Thyroid gland (tissue), 4 donors: ENCODE results near the gene MRTFB.

Experiments used
- CTCF ChIP-seq, 6 experiments: fragments of 200-600 bp in 3 of 6; fragments of 450-650 bp in 3 of 6; sonication (generic) in 3 of 6; IDR thresholded peaks; one replicate each; pipeline ENCODE4 v1.5.1; 2016 to 2019; ENCODE audit warnings: antibody characterized with exemption in 6 of 6, mild to moderate bottlenecking in 2 of 6, inconsistent platforms in 1 of 6, moderate library complexity in 1 of 6
- POLR2A ChIP-seq, 2 donors: fragments of 450-650 bp; IDR thresholded peaks; one replicate each; pipeline ENCODE4 v1.6.1; 2017; ENCODE audit warnings: antibody characterized with exemption in 2 of 2, mild to moderate bottlenecking in 2 of 2, moderate library complexity in 1 of 2

GRCh38 chr16:14102925-14103720 is 32.0 kb downstream of the MRTFB start:
- TF ChIP-seq CTCF (IDR thresholded peaks at IDR 0.05), result no peak
- TF ChIP-seq POLR2A (IDR thresholded peaks at IDR 0.05), result no peak
